WTC11 (cell line): Measurements from ENCODE around the gene RAN. TPM values are rescaled to one million over a fixed set of nuclear protein-coding genes. Genes with fewer than 3 reads are reported as not detected.

Experiments
- ATAC-seq: fragments of 200-7000 bp; cut with Tn5 transposase; 2 replicates; pipeline ENCODE4 v1.10.0; 2021; ENCODE audit warnings: mild to moderate bottlenecking, moderate library complexity
- CTCF ChIA-PET: fragments of 300-600 bp; sonication (Branson Sonifier 250); formaldehyde crosslinking; loops from one replicate; lab custom pipeline; 2021; ENCODE audit warnings: antibody characterized with exemption; lab: Charles Lee
- POLR2A ChIA-PET: fragments of 350-600 bp; sonication (Branson Sonifier 250); formaldehyde crosslinking; loops from one replicate; lab custom pipeline; 2021; ENCODE audit warnings: antibody characterized with exemption; lab: Charles Lee
- DNase-seq: peaks from one replicate; pipeline ENCODE4 v3.0.0; 2021; ENCODE audit warnings: low spot score
- H3K27ac Mint-ChIP-seq: 2 replicates; pipeline ENCODE4 v1.8.0; 2021; ENCODE audit warnings: mixed read lengths
- H3K27me3 Mint-ChIP-seq: 2 replicates; pipeline ENCODE4 v1.8.0; 2021; ENCODE audit warnings: low read depth, mild to moderate bottlenecking, moderate library complexity, mixed read lengths
- H3K36me3 Mint-ChIP-seq: 2 replicates; pipeline ENCODE4 v1.8.0; 2021; ENCODE audit warnings: mixed read lengths
- H3K4me1 Mint-ChIP-seq: 2 replicates; pipeline ENCODE4 v1.8.0; 2022; ENCODE audit warnings: mixed read lengths
- H3K4me3 Mint-ChIP-seq: 2 replicates; pipeline ENCODE4 v1.8.0; 2021; ENCODE audit warnings: mild to moderate bottlenecking, moderate library complexity, mixed read lengths
- H3K9me3 Mint-ChIP-seq: 2 replicates; pipeline ENCODE4 v1.8.0; 2021; ENCODE audit warnings: mixed read lengths
- GABPB1 ChIP-seq: sonication (generic); formaldehyde crosslinking; IDR thresholded peaks from 2 replicates; pipeline ENCODE4 v1.8.1; 2023; ENCODE audit warnings: mild to moderate bottlenecking, missing genetic modification reagents
- GTF2I ChIP-seq: fragments of 250-450 bp; sonication (Bioruptor Pico); conservative IDR thresholded peaks from 2 replicates; pipeline ENCODE4 v1.4.0; 2021; ENCODE audit warnings: mild to moderate bottlenecking
- IRF2 ChIP-seq: sonication (generic); formaldehyde crosslinking; IDR thresholded peaks from 2 replicates; pipeline ENCODE4 v1.8.0; 2022; ENCODE audit warnings: low read depth, missing genetic modification reagents, borderline replicate concordance
- SMAD4 ChIP-seq: sonication (generic); formaldehyde crosslinking; IDR thresholded peaks from 2 replicates; pipeline ENCODE4 v1.8.0; 2022; ENCODE audit warnings: mild to moderate bottlenecking, missing genetic modification reagents
- ZNF138 ChIP-seq: sonication (generic); formaldehyde crosslinking; conservative IDR thresholded peaks from 2 replicates; pipeline ENCODE4 v1.8.1; 2022; ENCODE audit warnings: mild to moderate bottlenecking, moderate library complexity, missing genetic modification reagents
- ZNF232 ChIP-seq: sonication (generic); formaldehyde crosslinking; IDR thresholded peaks from 2 replicates; pipeline ENCODE4 v1.8.0; 2022; ENCODE audit warnings: mild to moderate bottlenecking, missing genetic modification reagents
- ZNF317 ChIP-seq: sonication (generic); formaldehyde crosslinking; IDR thresholded peaks from 2 replicates; pipeline ENCODE4 v1.8.1; 2023; ENCODE audit warnings: low read depth, mild to moderate bottlenecking, moderate library complexity, missing genetic modification reagents, borderline replicate concordance
- ZNF416 ChIP-seq: fragments of 250-450 bp; sonication (Bioruptor Pico); IDR thresholded peaks from 2 replicates; pipeline ENCODE4 v1.9.0; 2021; ENCODE audit warnings: mild to moderate bottlenecking, inconsistent platforms
- total RNA-seq: library from RNA; stranded (reverse); gene quantifications from 3 replicates; pipeline ENCODE4 v1.2.3, GENCODE V29; 2021
- TF ChIP-seq, protein P1 (sequence below): fragments of 250-450 bp; sonication (Bioruptor Pico); IDR thresholded peaks from 2 replicates; pipeline ENCODE4 v1.8.0; 2021; ENCODE audit warnings: mild to moderate bottlenecking
- TF ChIP-seq, protein P2 (sequence below): sonication (generic); formaldehyde crosslinking; IDR thresholded peaks from 2 replicates; pipeline ENCODE4 v1.8.1; 2023; ENCODE audit warnings: mild to moderate bottlenecking, missing genetic modification reagents, borderline replicate concordance
- TF ChIP-seq, protein P3 (sequence below): fragments of 250-450 bp; sonication (Bioruptor Pico); IDR thresholded peaks from 2 replicates; pipeline ENCODE4 v1.9.0; 2021; ENCODE audit warnings: mild to moderate bottlenecking, borderline replicate concordance
- TF ChIP-seq, protein P4 (sequence below): sonication (generic); formaldehyde crosslinking; IDR thresholded peaks from 2 replicates; pipeline ENCODE4 v1.8.1; 2023; ENCODE audit warnings: mild to moderate bottlenecking, moderate library complexity, missing genetic modification reagents
- TF ChIP-seq, protein P5 (sequence below): sonication (generic); formaldehyde crosslinking; IDR thresholded peaks from 2 replicates; pipeline ENCODE4 v1.8.1; 2022; ENCODE audit warnings: low read depth, missing genetic modification reagents, borderline replicate concordance
- TF ChIP-seq, protein P6 (sequence below): sonication (generic); formaldehyde crosslinking; conservative IDR thresholded peaks from 2 replicates; pipeline ENCODE4 v1.8.1; 2023; ENCODE audit warnings: mild to moderate bottlenecking, low read depth, missing genetic modification reagents, moderate library complexity

Gene RAN
- total RNA-seq, 1 experiment from 2014 or later = 1,745 TPM

DNA sequence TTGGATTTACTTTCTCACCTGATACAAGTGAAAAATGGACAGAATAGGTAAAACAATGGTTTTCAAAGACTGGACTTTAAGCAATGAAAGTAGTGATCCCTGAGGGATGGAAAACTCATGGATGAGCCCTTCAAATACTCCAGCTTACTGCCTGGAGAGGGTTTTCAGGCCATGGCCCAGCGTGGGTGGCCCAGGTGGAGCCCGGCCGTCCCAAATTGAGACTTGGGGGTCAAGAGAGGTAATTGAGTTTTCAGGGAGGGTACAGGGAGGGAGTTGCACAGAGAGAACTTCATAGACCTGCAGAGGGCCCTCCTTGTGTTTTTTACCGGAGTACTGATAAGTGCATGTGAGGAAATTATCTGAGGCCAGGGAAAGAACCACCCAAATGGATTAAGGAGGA lies 37.2 kb downstream of the RAN start:
- TF ChIP-seq ZNF232 (CRISPR knock-in tag) (no peak), ZNF416 (CRISPR knock-in tag) (no peak), SMAD4 (CRISPR knock-in tag) (no peak), IRF2 (CRISPR knock-in tag) (no peak), GABPB1 (no peak)
- TF ChIP-seq, protein P1, sequence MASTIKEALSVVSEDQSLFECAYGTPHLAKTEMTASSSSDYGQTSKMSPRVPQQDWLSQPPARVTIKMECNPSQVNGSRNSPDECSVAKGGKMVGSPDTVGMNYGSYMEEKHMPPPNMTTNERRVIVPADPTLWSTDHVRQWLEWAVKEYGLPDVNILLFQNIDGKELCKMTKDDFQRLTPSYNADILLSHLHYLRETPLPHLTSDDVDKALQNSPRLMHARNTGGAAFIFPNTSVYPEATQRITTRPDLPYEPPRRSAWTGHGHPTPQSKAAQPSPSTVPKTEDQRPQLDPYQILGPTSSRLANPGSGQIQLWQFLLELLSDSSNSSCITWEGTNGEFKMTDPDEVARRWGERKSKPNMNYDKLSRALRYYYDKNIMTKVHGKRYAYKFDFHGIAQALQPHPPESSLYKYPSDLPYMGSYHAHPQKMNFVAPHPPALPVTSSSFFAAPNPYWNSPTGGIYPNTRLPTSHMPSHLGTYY (CRISPR knock-in tag) = no peak
- TF ChIP-seq, protein P2, sequence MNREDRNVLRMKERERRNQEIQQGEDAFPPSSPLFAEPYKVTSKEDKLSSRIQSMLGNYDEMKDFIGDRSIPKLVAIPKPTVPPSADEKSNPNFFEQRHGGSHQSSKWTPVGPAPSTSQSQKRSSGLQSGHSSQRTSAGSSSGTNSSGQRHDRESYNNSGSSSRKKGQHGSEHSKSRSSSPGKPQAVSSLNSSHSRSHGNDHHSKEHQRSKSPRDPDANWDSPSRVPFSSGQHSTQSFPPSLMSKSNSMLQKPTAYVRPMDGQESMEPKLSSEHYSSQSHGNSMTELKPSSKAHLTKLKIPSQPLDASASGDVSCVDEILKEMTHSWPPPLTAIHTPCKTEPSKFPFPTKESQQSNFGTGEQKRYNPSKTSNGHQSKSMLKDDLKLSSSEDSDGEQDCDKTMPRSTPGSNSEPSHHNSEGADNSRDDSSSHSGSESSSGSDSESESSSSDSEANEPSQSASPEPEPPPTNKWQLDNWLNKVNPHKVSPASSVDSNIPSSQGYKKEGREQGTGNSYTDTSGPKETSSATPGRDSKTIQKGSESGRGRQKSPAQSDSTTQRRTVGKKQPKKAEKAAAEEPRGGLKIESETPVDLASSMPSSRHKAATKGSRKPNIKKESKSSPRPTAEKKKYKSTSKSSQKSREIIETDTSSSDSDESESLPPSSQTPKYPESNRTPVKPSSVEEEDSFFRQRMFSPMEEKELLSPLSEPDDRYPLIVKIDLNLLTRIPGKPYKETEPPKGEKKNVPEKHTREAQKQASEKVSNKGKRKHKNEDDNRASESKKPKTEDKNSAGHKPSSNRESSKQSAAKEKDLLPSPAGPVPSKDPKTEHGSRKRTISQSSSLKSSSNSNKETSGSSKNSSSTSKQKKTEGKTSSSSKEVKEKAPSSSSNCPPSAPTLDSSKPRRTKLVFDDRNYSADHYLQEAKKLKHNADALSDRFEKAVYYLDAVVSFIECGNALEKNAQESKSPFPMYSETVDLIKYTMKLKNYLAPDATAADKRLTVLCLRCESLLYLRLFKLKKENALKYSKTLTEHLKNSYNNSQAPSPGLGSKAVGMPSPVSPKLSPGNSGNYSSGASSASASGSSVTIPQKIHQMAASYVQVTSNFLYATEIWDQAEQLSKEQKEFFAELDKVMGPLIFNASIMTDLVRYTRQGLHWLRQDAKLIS (CRISPR knock-in tag) = no peak
- TF ChIP-seq, protein P3, sequence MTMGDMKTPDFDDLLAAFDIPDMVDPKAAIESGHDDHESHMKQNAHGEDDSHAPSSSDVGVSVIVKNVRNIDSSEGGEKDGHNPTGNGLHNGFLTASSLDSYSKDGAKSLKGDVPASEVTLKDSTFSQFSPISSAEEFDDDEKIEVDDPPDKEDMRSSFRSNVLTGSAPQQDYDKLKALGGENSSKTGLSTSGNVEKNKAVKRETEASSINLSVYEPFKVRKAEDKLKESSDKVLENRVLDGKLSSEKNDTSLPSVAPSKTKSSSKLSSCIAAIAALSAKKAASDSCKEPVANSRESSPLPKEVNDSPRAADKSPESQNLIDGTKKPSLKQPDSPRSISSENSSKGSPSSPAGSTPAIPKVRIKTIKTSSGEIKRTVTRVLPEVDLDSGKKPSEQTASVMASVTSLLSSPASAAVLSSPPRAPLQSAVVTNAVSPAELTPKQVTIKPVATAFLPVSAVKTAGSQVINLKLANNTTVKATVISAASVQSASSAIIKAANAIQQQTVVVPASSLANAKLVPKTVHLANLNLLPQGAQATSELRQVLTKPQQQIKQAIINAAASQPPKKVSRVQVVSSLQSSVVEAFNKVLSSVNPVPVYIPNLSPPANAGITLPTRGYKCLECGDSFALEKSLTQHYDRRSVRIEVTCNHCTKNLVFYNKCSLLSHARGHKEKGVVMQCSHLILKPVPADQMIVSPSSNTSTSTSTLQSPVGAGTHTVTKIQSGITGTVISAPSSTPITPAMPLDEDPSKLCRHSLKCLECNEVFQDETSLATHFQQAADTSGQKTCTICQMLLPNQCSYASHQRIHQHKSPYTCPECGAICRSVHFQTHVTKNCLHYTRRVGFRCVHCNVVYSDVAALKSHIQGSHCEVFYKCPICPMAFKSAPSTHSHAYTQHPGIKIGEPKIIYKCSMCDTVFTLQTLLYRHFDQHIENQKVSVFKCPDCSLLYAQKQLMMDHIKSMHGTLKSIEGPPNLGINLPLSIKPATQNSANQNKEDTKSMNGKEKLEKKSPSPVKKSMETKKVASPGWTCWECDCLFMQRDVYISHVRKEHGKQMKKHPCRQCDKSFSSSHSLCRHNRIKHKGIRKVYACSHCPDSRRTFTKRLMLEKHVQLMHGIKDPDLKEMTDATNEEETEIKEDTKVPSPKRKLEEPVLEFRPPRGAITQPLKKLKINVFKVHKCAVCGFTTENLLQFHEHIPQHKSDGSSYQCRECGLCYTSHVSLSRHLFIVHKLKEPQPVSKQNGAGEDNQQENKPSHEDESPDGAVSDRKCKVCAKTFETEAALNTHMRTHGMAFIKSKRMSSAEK (CRISPR knock-in tag) = no peak
- TF ChIP-seq, protein P4, sequence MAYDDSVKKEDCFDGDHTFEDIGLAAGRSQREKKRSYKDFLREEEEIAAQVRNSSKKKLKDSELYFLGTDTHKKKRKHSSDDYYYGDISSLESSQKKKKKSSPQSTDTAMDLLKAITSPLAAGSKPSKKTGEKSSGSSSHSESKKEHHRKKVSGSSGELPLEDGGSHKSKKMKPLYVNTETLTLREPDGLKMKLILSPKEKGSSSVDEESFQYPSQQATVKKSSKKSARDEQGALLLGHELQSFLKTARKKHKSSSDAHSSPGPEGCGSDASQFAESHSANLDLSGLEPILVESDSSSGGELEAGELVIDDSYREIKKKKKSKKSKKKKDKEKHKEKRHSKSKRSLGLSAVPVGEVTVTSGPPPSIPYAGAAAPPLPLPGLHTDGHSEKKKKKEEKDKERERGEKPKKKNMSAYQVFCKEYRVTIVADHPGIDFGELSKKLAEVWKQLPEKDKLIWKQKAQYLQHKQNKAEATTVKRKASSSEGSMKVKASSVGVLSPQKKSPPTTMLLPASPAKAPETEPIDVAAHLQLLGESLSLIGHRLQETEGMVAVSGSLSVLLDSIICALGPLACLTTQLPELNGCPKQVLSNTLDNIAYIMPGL (CRISPR knock-in tag) = no peak
- POLR2A ChIA-PET = no interaction called here
- H3K9me3 Mint-ChIP-seq = peaks cover 46% of the 10 kb centered on the region
- H3K27me3 Mint-ChIP-seq = no peaks in the 10 kb centered on the region
- H3K4me3 Mint-ChIP-seq = no peak overlapping the region
- CTCF ChIA-PET = no interaction called here
- peaks cover 24% of the 10 kb centered on the region for H3K36me3 Mint-ChIP-seq
- no peaks in the 10 kb centered on the region for H3K4me1 Mint-ChIP-seq
- no peak overlapping the region for H3K27ac Mint-ChIP-seq
- ATAC-seq (no peak), DNase-seq (no peak)

DNA sequence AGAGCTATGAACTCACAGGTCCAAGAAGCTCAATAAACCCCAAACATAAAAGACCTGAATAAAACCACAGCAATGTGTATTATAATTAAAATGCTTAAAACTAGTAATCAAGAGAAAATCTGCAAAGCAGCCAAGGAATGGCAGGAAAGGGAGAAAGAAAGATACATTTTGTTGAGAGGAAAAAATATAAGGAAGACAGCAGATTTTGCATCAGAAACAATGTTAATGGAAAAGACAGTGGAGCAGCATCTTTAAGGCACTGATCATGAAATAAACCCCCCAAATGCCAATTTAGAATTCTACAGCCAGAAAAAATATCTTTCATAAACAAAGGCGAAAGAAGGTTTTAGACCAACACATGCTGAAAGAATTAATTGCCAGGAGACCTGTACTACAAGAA lies 39.3 kb downstream of the RAN start:
- ATAC-seq (no peak), DNase-seq (no peak)
- ChIA-PET CTCF (no interaction called here), POLR2A (no interaction called here)
- peaks cover 51% of the 10 kb centered on the region for H3K9me3 Mint-ChIP-seq
- H3K27ac Mint-ChIP-seq = no peak overlapping the region
- H3K4me1 Mint-ChIP-seq = peaks cover under 1% of the 10 kb centered on the region
- no peaks in the 10 kb centered on the region; the same call in 1 of the 2 replicates for H3K27me3 Mint-ChIP-seq
- no peak overlapping the region for H3K4me3 Mint-ChIP-seq
- TF ChIP-seq GTF2I = no peak
- TF ChIP-seq, protein P5, sequence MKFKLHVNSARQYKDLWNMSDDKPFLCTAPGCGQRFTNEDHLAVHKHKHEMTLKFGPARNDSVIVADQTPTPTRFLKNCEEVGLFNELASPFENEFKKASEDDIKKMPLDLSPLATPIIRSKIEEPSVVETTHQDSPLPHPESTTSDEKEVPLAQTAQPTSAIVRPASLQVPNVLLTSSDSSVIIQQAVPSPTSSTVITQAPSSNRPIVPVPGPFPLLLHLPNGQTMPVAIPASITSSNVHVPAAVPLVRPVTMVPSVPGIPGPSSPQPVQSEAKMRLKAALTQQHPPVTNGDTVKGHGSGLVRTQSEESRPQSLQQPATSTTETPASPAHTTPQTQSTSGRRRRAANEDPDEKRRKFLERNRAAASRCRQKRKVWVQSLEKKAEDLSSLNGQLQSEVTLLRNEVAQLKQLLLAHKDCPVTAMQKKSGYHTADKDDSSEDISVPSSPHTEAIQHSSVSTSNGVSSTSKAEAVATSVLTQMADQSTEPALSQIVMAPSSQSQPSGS (CRISPR knock-in tag) = no peak
- peak; percentile 89 for TF ChIP-seq ZNF317 (CRISPR knock-in tag)
- no peak for TF ChIP-seq ZNF232 (CRISPR knock-in tag)
- TF ChIP-seq, protein P6, sequence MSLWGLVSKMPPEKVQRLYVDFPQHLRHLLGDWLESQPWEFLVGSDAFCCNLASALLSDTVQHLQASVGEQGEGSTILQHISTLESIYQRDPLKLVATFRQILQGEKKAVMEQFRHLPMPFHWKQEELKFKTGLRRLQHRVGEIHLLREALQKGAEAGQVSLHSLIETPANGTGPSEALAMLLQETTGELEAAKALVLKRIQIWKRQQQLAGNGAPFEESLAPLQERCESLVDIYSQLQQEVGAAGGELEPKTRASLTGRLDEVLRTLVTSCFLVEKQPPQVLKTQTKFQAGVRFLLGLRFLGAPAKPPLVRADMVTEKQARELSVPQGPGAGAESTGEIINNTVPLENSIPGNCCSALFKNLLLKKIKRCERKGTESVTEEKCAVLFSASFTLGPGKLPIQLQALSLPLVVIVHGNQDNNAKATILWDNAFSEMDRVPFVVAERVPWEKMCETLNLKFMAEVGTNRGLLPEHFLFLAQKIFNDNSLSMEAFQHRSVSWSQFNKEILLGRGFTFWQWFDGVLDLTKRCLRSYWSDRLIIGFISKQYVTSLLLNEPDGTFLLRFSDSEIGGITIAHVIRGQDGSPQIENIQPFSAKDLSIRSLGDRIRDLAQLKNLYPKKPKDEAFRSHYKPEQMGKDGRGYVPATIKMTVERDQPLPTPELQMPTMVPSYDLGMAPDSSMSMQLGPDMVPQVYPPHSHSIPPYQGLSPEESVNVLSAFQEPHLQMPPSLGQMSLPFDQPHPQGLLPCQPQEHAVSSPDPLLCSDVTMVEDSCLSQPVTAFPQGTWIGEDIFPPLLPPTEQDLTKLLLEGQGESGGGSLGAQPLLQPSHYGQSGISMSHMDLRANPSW (CRISPR knock-in tag) = no peak
- TF ChIP-seq ZNF138 (CRISPR knock-in tag) = no peak
- H3K36me3 Mint-ChIP-seq = peaks cover 24% of the 10 kb centered on the region
